Spleen (tissue), 11 donors: ENCODE results near the gene TRAPPC12. TPM values are rescaled to one million over a fixed set of nuclear protein-coding genes. Genes with fewer than 3 reads are reported as not detected.
"Not testable (repeated sequence)": the region's sequence is repeated elsewhere in the genome, so short reads cannot be mapped to it uniquely, and the experiment has no call there.

Experiments used
- DNase-seq: peaks from one replicate; pipeline ENCODE4 v3.0.0-alpha.2; 2020
- H3K27ac ChIP-seq, 8 donors: fragments of 200-600 bp; sonication (generic) in 7 of 8; 1 replicate in 4 of 8; 2 replicates in 4 of 8; pipeline versions ENCODE4 v1.5.0 to v1.8.0; 2016 to 2021; ENCODE audit warnings: inconsistent platforms in 4 of 8, mild to moderate bottlenecking in 4 of 8, moderate library complexity in 1 of 8
- H3K27me3 ChIP-seq, 7 donors: fragments of 200-600 bp; sonication (generic) in 6 of 7; replicated peaks in 1 of 7; 1 replicate in 4 of 7; 2 replicates in 3 of 7; pipeline versions ENCODE4 v1.5.0 to v1.8.0; 2016 to 2021; ENCODE audit warnings: inconsistent platforms in 3 of 7, mild to moderate bottlenecking in 1 of 7
- H3K36me3 ChIP-seq, 6 donors: fragments of 200-600 bp; sonication (generic) in 5 of 6; 1 replicate in 4 of 6; 2 replicates in 2 of 6; pipeline versions ENCODE4 v1.5.0 to v1.8.0; 2016 to 2021; ENCODE audit warnings: inconsistent platforms in 2 of 6
- H3K4me1 ChIP-seq, 6 donors: fragments of 200-600 bp; sonication (generic) in 5 of 6; 1 replicate in 3 of 6; 2 replicates in 3 of 6; pipeline versions ENCODE4 v1.5.0 to v1.8.0; 2016 to 2021; ENCODE audit warnings: inconsistent platforms in 3 of 6
- H3K4me3 ChIP-seq, 8 donors: fragments of 200-600 bp; sonication (generic) in 7 of 8; 1 replicate in 4 of 8; 2 replicates in 4 of 8; pipeline versions ENCODE4 v1.5.0 to v1.8.0; 2016 to 2021; ENCODE audit warnings: inconsistent platforms in 4 of 8, mild to moderate bottlenecking in 4 of 8, moderate library complexity in 2 of 8
- H3K9me3 ChIP-seq, 8 donors: fragments of 200-600 bp; sonication (generic) in 7 of 8; 1 replicate in 4 of 8; 2 replicates in 4 of 8; pipeline versions ENCODE4 v1.5.0 to v1.8.0; 2016 to 2021; ENCODE audit warnings: inconsistent platforms in 4 of 8
- CTCF ChIP-seq, 11 experiments: fragments of 200-600 bp in 7 of 11; fragments of 450-650 bp in 4 of 11; sonication (generic) in 4 of 11; IDR thresholded peaks in 8 of 11; conservative IDR thresholded peaks in 3 of 11; 1 replicate in 7 of 11; 2 replicates in 4 of 11; pipeline versions ENCODE4 v1.4.0 to v1.8.0; 2016 to 2021; ENCODE audit warnings: antibody characterized with exemption in 11 of 11, inconsistent platforms in 4 of 11, mild to moderate bottlenecking in 1 of 11
- POLR2A ChIP-seq, 3 donors: fragments of 450-650 bp; IDR thresholded peaks; one replicate each; pipeline ENCODE4 v1.5.1; 2017; ENCODE audit warnings: antibody characterized with exemption in 3 of 3, mild to moderate bottlenecking in 1 of 3
- POLR2AphosphoS5 ChIP-seq, 3 donors: sonication (generic); formaldehyde crosslinking; IDR thresholded peaks; one replicate each; pipeline ENCODE4 v1.5.1; 2017; ENCODE audit warnings: antibody characterized with exemption in 3 of 3
- WGBS, 5 donors: extraction: QIAGEN DNeasy Blood & Tissue Kit in 3 of 5; methylation state at CpG; one replicate each; pipeline versions ENCODE4 v1.1.5 to v1.1.7; 2013 to 2018; 5-methylcytosine and 5-hydroxymethylcytosine counted together
- intact Hi-C: fragments of 100-400 bp; cut with DNase I; formaldehyde crosslinking; loops from one replicate; pipeline ENCODE4 v1.15.0; 2023; ENCODE audit warnings: low total_unique reads
- polyA plus RNA-seq, 3 donors: library from polyadenylated mRNA; stranded (reverse); fragments of 200-250 nt; gene quantifications; one replicate each; pipeline ENCODE4 v1.2.1, GENCODE V29; 2013
- total RNA-seq, 7 donors: library from RNA; depleted of rRNA in 3 of 7; stranded (reverse); fragments of >200 nt in 3 of 7; fragmentation: NEBNext Ultra II Directional in 4 of 7; extraction: Animal tissue kit (Norgen Biotek cat#: 25700) in 4 of 7; gene quantifications; one replicate each; pipeline versions ENCODE4 v1.1.0 to v1.2.1, GENCODE V29; 2016 to 2021
- donor health status: healthy with polysubstance abuse.
- donor health status: DM: no; HTN: no; CAD: no; lungs with moderate emphysema.
- donor health status: DM: no; HTN: no; CAD: no.
- donor health status: Bipolar disorder and iron deficiency.
- donor health status: healthy.
- donor health status: DM: no; HTN: no; CAD: no.
- donor health status: DM: yes; HTN: yes; CAD: no.

TRAPPC12 gene
- total and polyA plus RNA-seq, 10 donors: 70.2 to 132 (median 97.1) TPM

DNA sequence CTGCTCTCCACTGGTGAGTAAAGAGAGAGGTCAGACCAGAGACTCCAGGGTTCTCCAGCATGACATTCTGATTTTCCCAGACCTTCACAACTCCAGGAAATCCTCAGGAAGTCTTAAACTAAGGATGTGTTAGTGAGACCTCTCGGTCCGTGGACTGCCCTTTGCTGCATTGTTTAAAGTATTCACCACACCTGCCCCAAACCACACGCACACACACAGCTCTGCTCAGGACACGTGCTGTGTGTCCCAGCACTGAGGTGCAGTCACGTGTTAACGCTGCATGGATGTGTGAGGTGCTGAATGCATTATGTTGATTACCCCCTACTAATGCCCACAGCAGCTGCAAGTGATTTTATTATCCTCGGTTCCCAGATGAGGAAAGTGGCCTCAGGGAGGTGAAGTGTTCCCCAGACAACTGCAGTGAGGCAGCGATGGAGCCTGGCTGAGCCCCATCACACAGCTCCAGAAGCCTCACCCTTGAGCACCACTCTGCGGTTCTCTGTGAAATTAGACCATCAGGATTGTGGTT lies 68.4 kb downstream of the TRAPPC12 start:
- TF ChIP-seq POLR2AphosphoS5 (IDR thresholded peaks at IDR 0.05): no peak
- no peak for TF ChIP-seq POLR2A (IDR thresholded peaks at IDR 0.05)
- no peaks in the 10 kb centered on the region for H3K9me3 ChIP-seq
- intact Hi-C loops: no loop called here
- peaks cover 0 to 15% (median 0%) of the 10 kb centered on the region in 6 donors for H3K4me1 ChIP-seq
- 72 to 86% (median 75%) methylated on average over 9 of the region's 9 CpGs for WGBS, 5 donors
- peaks cover 0 to 100% (median 55%) of the 10 kb centered on the region in 6 donors for H3K36me3 ChIP-seq
- no peaks in the 10 kb centered on the region for H3K27me3 ChIP-seq
- no peak for DNase-seq
- no peak overlapping the region for H3K4me3 ChIP-seq
- H3K27ac ChIP-seq: peak overlapping the region in 1 of 8 donors; percentile 17

DNA sequence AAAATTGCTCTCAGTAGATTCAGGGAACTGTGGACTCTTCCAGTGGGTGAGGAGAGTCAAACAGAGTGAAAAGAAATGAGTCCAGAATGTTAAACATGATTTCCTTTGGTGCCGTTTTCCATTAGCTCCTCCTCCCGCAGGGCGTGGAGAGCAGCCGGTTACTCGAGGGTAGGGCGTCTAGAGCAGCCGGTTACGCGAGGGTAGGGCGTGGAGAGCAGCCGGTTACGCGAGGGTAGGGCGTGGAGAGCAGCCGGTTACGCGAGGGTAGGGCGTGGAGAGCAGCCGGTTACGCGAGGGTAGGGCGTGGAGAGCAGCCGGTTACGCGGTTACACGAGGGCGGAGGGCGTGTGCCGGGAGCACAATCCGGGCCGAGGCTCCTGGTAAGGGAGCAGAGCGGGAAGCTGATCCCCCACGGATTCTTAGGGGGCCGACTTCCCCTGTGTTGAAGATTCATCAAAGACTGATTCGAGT lies 69.0 kb downstream of the TRAPPC12 start:
- H3K27me3 ChIP-seq, DNase-seq, intact Hi-C loops, H3K4me3 ChIP-seq, H3K9me3 ChIP-seq: not testable (repeated sequence)
- 80 to 92% (median 86%) methylated on average over 35 of the region's 35 CpGs for WGBS, 5 donors
- H3K36me3 ChIP-seq: peaks cover 0 to 100% (median 58%) of the 10 kb centered on the region in 6 donors
- H3K4me1 ChIP-seq: peaks cover 0 to 15% (median 0%) of the 10 kb centered on the region in 6 donors
- peak overlapping the region in 1 of 8 donors; percentile 17 for H3K27ac ChIP-seq

- no peaks in the 10 kb centered on the region for H3K9me3 ChIP-seq
- TF ChIP-seq POLR2AphosphoS5 (IDR thresholded peaks at IDR 0.05) (peak in 1 of 3 donors; percentile 11), CTCF (IDR thresholded peaks at IDR 0.05 in 8 of 11, conservative IDR thresholded peaks at IDR 0.05 in 3 of 11) (no peak)
- peak overlapping the region in 1 of 8 donors; percentile 17 for H3K27ac ChIP-seq
- 78 to 89% (median 85%) methylated on average over 13 of the region's 13 CpGs for WGBS, 5 donors
- DNase-seq: no peak
- no peaks in the 10 kb centered on the region for H3K27me3 ChIP-seq
- peaks cover 0 to 15% (median 0%) of the 10 kb centered on the region in 6 donors for H3K4me1 ChIP-seq
- H3K4me3 ChIP-seq: no peak overlapping the region
- H3K36me3 ChIP-seq: peaks cover 0 to 100% (median 55%) of the 10 kb centered on the region in 6 donors
- intact Hi-C loops: no loop called here
Observed at GRCh38 chr2:3449086-3449485, 69.6 kb downstream of the TRAPPC12 start.

- Histone ChIP-seq H3K36me3 (peaks cover 0 to 100% (median 54%) of the 10 kb centered on the region in 6 donors), H3K9me3 (no peaks in the 10 kb centered on the region), H3K27me3 (no peaks in the 10 kb centered on the region), H3K4me3 (no peak overlapping the region), H3K4me1 (peaks cover 0 to 15% (median 0%) of the 10 kb centered on the region in 6 donors), H3K27ac (no peak overlapping the region)
- intact Hi-C loops: no loop called here
- WGBS, 5 donors: 90 to 95% (median 92%) methylated on average over 11 of the region's 11 CpGs
- TF ChIP-seq POLR2AphosphoS5 (IDR thresholded peaks at IDR 0.05) (no peak), CTCF (IDR thresholded peaks at IDR 0.05 in 8 of 11, conservative IDR thresholded peaks at IDR 0.05 in 3 of 11) (no peak), POLR2A (IDR thresholded peaks at IDR 0.05) (no peak)
- DNase-seq: no peak
Observed at GRCh38 chr2:3449936-3450335, 70.4 kb downstream of the TRAPPC12 start.

- DNase-seq: no peak
- WGBS, 5 donors: 80 to 90% (median 86%) methylated on average over 14 to 16 of the region's 16 CpGs
- Histone ChIP-seq H3K9me3 (no peaks in the 10 kb centered on the region), H3K4me1 (peaks cover 0 to 15% (median 0%) of the 10 kb centered on the region in 6 donors), H3K4me3 (no peak overlapping the region), H3K27ac (no peak overlapping the region), H3K27me3 (no peaks in the 10 kb centered on the region), H3K36me3 (peaks cover 0 to 100% (median 53%) of the 10 kb centered on the region in 6 donors)
- intact Hi-C loops: no loop called here
- no peak for TF ChIP-seq POLR2A (IDR thresholded peaks at IDR 0.05)
- TF ChIP-seq POLR2AphosphoS5 (IDR thresholded peaks at IDR 0.05): peak in 1 of 3 donors; percentile 32
Observed at GRCh38 chr2:3450385-3451010, 71.0 kb downstream of the TRAPPC12 start.
